A549 (cell line): ENCODE data around the gene STAMBP. TPM values are rescaled to one million over a fixed set of nuclear protein-coding genes. Genes with fewer than 3 reads are reported as not detected.

Experiments
- ATAC-seq, 2 experiments: fragments of 200-7000 bp in 1 of 2; fragments of >200 bp in 1 of 2; cut with Nextera tagmentation in 1 of 2; cut with Tn5 transposase in 1 of 2; 3 replicates each; pipeline versions ENCODE4 v1.8.0 to v1.9.1; 2018 to 2020; ENCODE audit warnings: mild to moderate bottlenecking in 1 of 2, moderate library complexity in 1 of 2
- CTCF ChIA-PET: fragments of 300-600 bp; sonication (Branson Sonifier 250); formaldehyde crosslinking; extraction: SDS; loops from one replicate; lab custom pipeline; 2021; ENCODE audit warnings: antibody characterized with exemption, inconsistent platforms; lab: Yijun Ruan, JAX
- POLR2A ChIA-PET: fragments of 350-600 bp; formaldehyde crosslinking; extraction: SDS; loops from one replicate; lab custom pipeline; 2021; ENCODE audit warnings: antibody characterized with exemption, inconsistent platforms; lab: Yijun Ruan, JAX
- DNase-seq, 2 experiments: peaks; one replicate each; pipeline versions ENCODE4 v3.0.0 to v3.0.0-alpha.2; 2011 to 2016; ENCODE audit warnings: low read depth in 1 of 2, low spot score in 1 of 2
- FAIRE-seq: peaks from 2 replicates; lab custom pipeline; 2011; peaks lifted over from hg19 to GRCh38; lab: Jason Lieb, UNC
- H3K27ac ChIP-seq, 2 experiments: fragments of >200 bp; sonication (Bioruptor Twin); formaldehyde crosslinking; 3 replicates each; pipeline ENCODE4 v1.5.1; 2016 to 2017
- H3K4me1 ChIP-seq: fragments of >200 bp; sonication (Bioruptor Twin); formaldehyde crosslinking; 3 replicates; pipeline ENCODE4 v1.6.1; 2016
- H3K4me2 ChIP-seq: fragments of >200 bp; sonication (Bioruptor Twin); formaldehyde crosslinking; 3 replicates; pipeline ENCODE4 v1.6.1; 2016
- H3K4me3 ChIP-seq: fragments of >200 bp; sonication (Bioruptor Twin); formaldehyde crosslinking; 3 replicates; pipeline ENCODE4 v1.5.1; 2016
- H3K9me3 ChIP-seq: fragments of >200 bp; sonication (Bioruptor Twin); formaldehyde crosslinking; 3 replicates; pipeline ENCODE4 v1.6.1; 2016
- CBX8 ChIP-seq: fragments of 200-600 bp; sonication (generic); IDR thresholded peaks from 2 replicates; pipeline ENCODE4 v1.6.1; 2016
- CHD2 ChIP-seq: fragments of 150-350 bp; IDR thresholded peaks from 2 replicates; pipeline ENCODE4 v1.6.1; 2014; ENCODE audit warnings: low read length; ENCODE audit not compliant: partially characterized antibody
- CHD4 ChIP-seq: fragments of 200-600 bp; sonication (generic); IDR thresholded peaks from 2 replicates; pipeline ENCODE4 v1.6.1; 2016; ENCODE audit warnings: antibody characterized with exemption, mild to moderate bottlenecking, borderline replicate concordance
- EP300 ChIP-seq, 2 experiments: fragments of >200 bp; sonication (Bioruptor Twin); formaldehyde crosslinking; IDR thresholded peaks; 2 replicates in 1 of 2; 3 replicates in 1 of 2; pipeline ENCODE4 v1.6.1; 2016 to 2017
- FOSL2 ChIP-seq, 2 experiments: fragments of 450-650 bp in 1 of 2; fragments of >200 bp in 1 of 2; sonication (Bioruptor Twin) in 1 of 2; formaldehyde crosslinking; IDR thresholded peaks; 2 replicates each; pipeline versions ENCODE4 v1.5.0 to v1.6.1; 2016 to 2020; ENCODE audit warnings: mild to moderate bottlenecking in 1 of 2, moderate library complexity in 1 of 2
- HEYL ChIP-seq: fragments of 250-450 bp; sonication (Bioruptor Pico); IDR thresholded peaks from 2 replicates; pipeline ENCODE4 v1.8.0; 2021; ENCODE audit warnings: mild to moderate bottlenecking, moderate library complexity
- HOXA7 ChIP-seq: fragments of 250-450 bp; sonication (Bioruptor Pico); IDR thresholded peaks from 2 replicates; pipeline ENCODE4 v1.5.0; 2020; ENCODE audit warnings: mild to moderate bottlenecking, moderate library complexity
- HOXB5 ChIP-seq: fragments of 250-450 bp; sonication (Bioruptor Pico); IDR thresholded peaks from 2 replicates; pipeline ENCODE4 v1.5.0; 2020; ENCODE audit warnings: mild to moderate bottlenecking, moderate library complexity
- JUNB ChIP-seq: fragments of >200 bp; sonication (Bioruptor Twin); formaldehyde crosslinking; IDR thresholded peaks from 2 replicates; pipeline ENCODE4 v1.6.1; 2016
- KDM1A ChIP-seq: fragments of 200-600 bp; sonication (generic); IDR thresholded peaks from 2 replicates; pipeline ENCODE4 v1.6.1; 2016; ENCODE audit warnings: low read depth, mild to moderate bottlenecking
- MAFK ChIP-seq: fragments of 450-650 bp; IDR thresholded peaks from 2 replicates; pipeline ENCODE4 v1.6.1; 2014; ENCODE audit not compliant: partially characterized antibody
- MYC ChIP-seq: IDR thresholded peaks from 2 replicates; pipeline ENCODE4 v1.6.1; 2012; ENCODE audit warnings: mild to moderate bottlenecking, inconsistent platforms, low read length, improper control_type of control experiment, borderline replicate concordance
- NPAS2 ChIP-seq: fragments of 250-450 bp; sonication (Bioruptor Pico); IDR thresholded peaks from 2 replicates; pipeline ENCODE4 v1.8.0; 2022; ENCODE audit warnings: mild to moderate bottlenecking, moderate library complexity, borderline replicate concordance
- NR3C1 ChIP-seq: fragments of >200 bp; sonication (Bioruptor Twin); formaldehyde crosslinking; IDR thresholded peaks from 3 replicates; pipeline ENCODE4 v1.6.1; 2017
- POLR2A ChIP-seq: IDR thresholded peaks from 2 replicates; pipeline ENCODE4 v1.6.1; 2012; ENCODE audit warnings: mild to moderate bottlenecking, low read length
- RARB ChIP-seq: fragments of 250-450 bp; sonication (Bioruptor Pico); IDR thresholded peaks from 2 replicates; pipeline ENCODE4 v1.8.0; 2021; ENCODE audit warnings: mild to moderate bottlenecking, moderate library complexity
- RFX5 ChIP-seq: fragments of 450-650 bp; IDR thresholded peaks from 2 replicates; pipeline ENCODE4 v1.7.1; 2014; ENCODE audit warnings: antibody characterized with exemption, mild to moderate bottlenecking, moderate library complexity
- RNF2 ChIP-seq: fragments of 200-600 bp; sonication (generic); IDR thresholded peaks from 2 replicates; pipeline ENCODE4 v1.6.1; 2016; ENCODE audit warnings: low read depth, mild to moderate bottlenecking, antibody characterized with exemption, moderate library complexity, borderline replicate concordance
- SMC3 ChIP-seq: fragments of >200 bp; sonication (Bioruptor Twin); formaldehyde crosslinking; IDR thresholded peaks from 3 replicates; pipeline ENCODE4 v1.6.1; 2018; ENCODE audit warnings: inconsistent platforms
- TFCP2L1 ChIP-seq: fragments of 250-450 bp; sonication (Bioruptor Pico); IDR thresholded peaks from 2 replicates; pipeline ENCODE4 v1.5.0; 2021; ENCODE audit warnings: mild to moderate bottlenecking
- TP53 ChIP-seq: fragments of 250-450 bp; sonication (Bioruptor Pico); IDR thresholded peaks from 2 replicates; pipeline ENCODE4 v1.5.0; 2021; ENCODE audit warnings: mild to moderate bottlenecking, moderate library complexity
- ZC3H11A ChIP-seq: fragments of 450-650 bp; IDR thresholded peaks from 2 replicates; pipeline ENCODE4 v1.6.1; 2014; ENCODE audit warnings: antibody characterized with exemption, mild to moderate bottlenecking
- ZNF302 ChIP-seq: fragments of 250-450 bp; sonication (Bioruptor Pico); IDR thresholded peaks from 2 replicates; pipeline ENCODE4 v1.9.0; 2021; ENCODE audit warnings: inconsistent platforms, mild to moderate bottlenecking, moderate library complexity
- WGBS: methylation state at CpG from one replicate; pipeline ENCODE4 v1.1.6; 2017; ENCODE audit errors: missing lambda C conversion rate; 5-methylcytosine and 5-hydroxymethylcytosine counted together
- polyA plus RNA-seq, 4 experiments: library from polyadenylated mRNA; depleted of rRNA in 3 of 4; stranded (reverse); fragments of >200 nt; fragmentation: RNase III in 1 of 4; extraction: RNeasy Plus Mini Kit Qiagen cat#74134 plus additional on column Dnase treatment in 1 of 4; gene quantifications; 2 replicates in 3 of 4; 3 replicates in 1 of 4; pipeline ENCODE4 v1.2.3, GENCODE V29; 2011 to 2017
- TF ChIP-seq, protein P1 (sequence below): fragments of 250-450 bp; sonication (Bioruptor Pico); IDR thresholded peaks from 2 replicates; pipeline ENCODE4 v1.5.0; 2020; ENCODE audit warnings: low read depth, mild to moderate bottlenecking, moderate library complexity
- TF ChIP-seq, protein P2 (sequence below): fragments of 150-350 bp; IDR thresholded peaks from 2 replicates; pipeline ENCODE4 v1.6.1; 2014; ENCODE audit warnings: low read depth, mild to moderate bottlenecking, low read length
- TF ChIP-seq, protein P3 (sequence below): IDR thresholded peaks from 2 replicates; pipeline ENCODE4 v1.6.1; 2012
- TF ChIP-seq, protein P4 (sequence below): fragments of >200 bp; sonication (Bioruptor Twin); formaldehyde crosslinking; IDR thresholded peaks from 3 replicates; pipeline ENCODE4 v1.6.1; 2016
- TF ChIP-seq, protein P5 (sequence below): fragments of 450-650 bp; IDR thresholded peaks from 2 replicates; pipeline ENCODE4 v1.6.1; 2014; ENCODE audit warnings: antibody characterized with exemption

The STAMBP gene
- polyA plus RNA-seq, 2 of the 4 experiments (the other 2 are of a cell fraction): 44.4 to 96.3 TPM

DNA sequence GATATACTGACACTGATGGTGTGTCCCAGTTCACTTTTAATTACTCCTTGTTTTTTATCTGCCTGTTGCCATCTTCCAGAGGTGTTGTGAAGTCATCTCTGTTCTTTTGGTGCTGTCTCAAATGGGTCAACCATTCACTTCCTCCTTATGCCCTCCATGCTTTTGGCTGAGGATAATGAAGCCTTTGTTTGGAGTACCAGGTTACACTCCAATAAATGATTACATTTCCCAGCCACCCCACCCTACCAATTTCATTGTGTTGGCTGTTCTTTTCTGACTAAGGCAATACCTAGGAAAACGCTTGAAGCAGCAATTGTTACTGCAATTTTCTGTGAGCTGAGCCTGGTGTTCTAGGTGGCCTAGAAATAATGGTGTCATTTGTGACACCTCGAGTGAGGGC is 34.2 kb downstream of the STAMBP start (continued):
- TF ChIP-seq, protein P1, sequence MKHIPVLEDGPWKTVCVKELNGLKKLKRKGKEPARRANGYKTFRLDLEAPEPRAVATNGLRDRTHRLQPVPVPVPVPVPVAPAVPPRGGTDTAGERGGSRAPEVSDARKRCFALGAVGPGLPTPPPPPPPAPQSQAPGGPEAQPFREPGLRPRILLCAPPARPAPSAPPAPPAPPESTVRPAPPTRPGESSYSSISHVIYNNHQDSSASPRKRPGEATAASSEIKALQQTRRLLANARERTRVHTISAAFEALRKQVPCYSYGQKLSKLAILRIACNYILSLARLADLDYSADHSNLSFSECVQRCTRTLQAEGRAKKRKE (CRISPR knock-in tag): no peak
- TF ChIP-seq, protein P2, sequence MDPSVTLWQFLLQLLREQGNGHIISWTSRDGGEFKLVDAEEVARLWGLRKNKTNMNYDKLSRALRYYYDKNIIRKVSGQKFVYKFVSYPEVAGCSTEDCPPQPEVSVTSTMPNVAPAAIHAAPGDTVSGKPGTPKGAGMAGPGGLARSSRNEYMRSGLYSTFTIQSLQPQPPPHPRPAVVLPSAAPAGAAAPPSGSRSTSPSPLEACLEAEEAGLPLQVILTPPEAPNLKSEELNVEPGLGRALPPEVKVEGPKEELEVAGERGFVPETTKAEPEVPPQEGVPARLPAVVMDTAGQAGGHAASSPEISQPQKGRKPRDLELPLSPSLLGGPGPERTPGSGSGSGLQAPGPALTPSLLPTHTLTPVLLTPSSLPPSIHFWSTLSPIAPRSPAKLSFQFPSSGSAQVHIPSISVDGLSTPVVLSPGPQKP: no peak
- TF ChIP-seq HOXB5 (CRISPR knock-in tag): no peak

DNA sequence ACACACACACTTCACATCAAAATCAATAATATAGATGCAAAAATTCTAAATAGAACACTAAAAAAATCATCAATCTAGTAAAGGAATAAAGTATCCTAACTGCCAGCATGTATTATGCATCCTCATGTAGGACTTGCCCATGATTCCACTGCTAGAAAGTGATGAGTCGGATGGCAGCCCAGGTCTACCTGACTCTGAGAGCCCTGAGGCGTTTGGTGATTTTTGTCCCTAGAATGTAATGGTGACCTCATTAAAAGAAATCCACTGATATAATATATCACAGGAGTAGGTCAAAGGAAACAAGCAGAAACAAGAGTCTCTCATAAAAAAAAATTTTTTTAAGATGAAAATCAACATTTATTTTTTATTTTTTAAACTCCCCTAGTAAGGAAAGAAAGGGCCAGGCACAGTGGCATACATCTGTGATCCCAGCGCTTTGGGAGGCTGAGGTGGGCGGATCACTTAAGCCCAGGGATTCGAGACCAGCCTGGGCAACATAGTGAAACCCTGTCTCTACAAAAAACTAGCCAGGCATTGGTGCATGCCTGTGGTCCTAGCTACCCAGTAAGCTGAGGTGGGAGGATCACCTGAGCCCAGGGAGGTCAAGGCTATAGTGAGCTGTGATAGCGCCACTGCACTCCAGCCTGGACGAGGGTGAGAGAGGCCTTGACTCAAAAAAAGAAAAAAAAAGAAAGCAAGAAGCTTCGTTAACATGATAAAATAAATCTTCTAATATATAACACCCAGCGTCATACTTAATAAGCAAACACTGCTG is 39.6 kb downstream of the STAMBP start:
- CTCF ChIA-PET: interaction anchor here (1.2 to 1.3 kb wide), 2 partner anchors 26 to 423 kb away, joined by 3 to 4 read pairs; no protein-coding TSS in a partner anchor
- Histone ChIP-seq H3K4me2 (no peak overlapping the region), H3K9me3 (no peaks in the 10 kb centered on the region), H3K4me1 (no peaks in the 10 kb centered on the region), H3K4me3 (no peak overlapping the region), H3K27ac (no peak overlapping the region)
- TF ChIP-seq NPAS2 (CRISPR knock-in tag) (no peak), HOXA7 (no peak), CBX8 (no peak), JUNB (no peak), CHD2 (no peak), RFX5 (no peak), HEYL (no peak), ZNF302 (no peak), RARB (CRISPR knock-in tag) (no peak), MYC (no peak)
- TF ChIP-seq, protein P3, sequence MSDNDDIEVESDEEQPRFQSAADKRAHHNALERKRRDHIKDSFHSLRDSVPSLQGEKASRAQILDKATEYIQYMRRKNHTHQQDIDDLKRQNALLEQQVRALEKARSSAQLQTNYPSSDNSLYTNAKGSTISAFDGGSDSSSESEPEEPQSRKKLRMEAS: no peak
- DNase-seq (no peak), ATAC-seq (no peak), FAIRE-seq (no peak)
- WGBS: 89% methylated on average over 9 of the region's 9 CpGs
- POLR2A ChIA-PET: no interaction called here

DNA sequence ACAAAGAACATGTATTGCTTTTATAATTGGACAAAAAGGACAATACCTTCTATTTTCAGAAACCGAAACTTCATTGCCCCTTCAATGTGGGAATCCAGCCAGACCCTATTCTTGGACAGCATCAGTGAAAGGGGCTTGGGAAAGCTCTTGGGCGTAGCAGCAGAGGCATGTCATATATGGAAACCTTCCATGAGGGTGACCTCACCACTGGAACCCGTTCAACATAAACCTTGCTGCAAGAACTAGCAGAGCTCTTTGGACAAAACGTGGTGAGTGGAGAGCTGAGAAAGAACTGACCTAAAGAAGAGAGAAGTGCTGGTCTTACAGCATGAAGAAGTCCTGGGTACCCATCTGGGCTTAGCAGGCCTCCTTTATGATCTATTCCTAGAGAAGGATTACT is 41.3 kb downstream of the STAMBP start:
- DNase-seq (no peak), ATAC-seq (no peak), FAIRE-seq (no peak)
- TF ChIP-seq KDM1A (no peak), TP53 (CRISPR knock-in tag) (no peak), JUNB (no peak), CHD4 (no peak)
- H3K4me1 ChIP-seq: no peaks in the 10 kb centered on the region
- H3K27ac ChIP-seq: no peak overlapping the region
- no peak overlapping the region for H3K4me3 ChIP-seq
- ChIA-PET CTCF (interaction anchor here (0.6 kb wide), 1 partner anchor 19 kb away, joined by 3 read pairs; no protein-coding TSS in a partner anchor), POLR2A (no interaction called here)
- H3K4me2 ChIP-seq: no peak overlapping the region
- 87% methylated on average over 4 of the region's 4 CpGs for WGBS
- no peaks in the 10 kb centered on the region for H3K9me3 ChIP-seq

DNA sequence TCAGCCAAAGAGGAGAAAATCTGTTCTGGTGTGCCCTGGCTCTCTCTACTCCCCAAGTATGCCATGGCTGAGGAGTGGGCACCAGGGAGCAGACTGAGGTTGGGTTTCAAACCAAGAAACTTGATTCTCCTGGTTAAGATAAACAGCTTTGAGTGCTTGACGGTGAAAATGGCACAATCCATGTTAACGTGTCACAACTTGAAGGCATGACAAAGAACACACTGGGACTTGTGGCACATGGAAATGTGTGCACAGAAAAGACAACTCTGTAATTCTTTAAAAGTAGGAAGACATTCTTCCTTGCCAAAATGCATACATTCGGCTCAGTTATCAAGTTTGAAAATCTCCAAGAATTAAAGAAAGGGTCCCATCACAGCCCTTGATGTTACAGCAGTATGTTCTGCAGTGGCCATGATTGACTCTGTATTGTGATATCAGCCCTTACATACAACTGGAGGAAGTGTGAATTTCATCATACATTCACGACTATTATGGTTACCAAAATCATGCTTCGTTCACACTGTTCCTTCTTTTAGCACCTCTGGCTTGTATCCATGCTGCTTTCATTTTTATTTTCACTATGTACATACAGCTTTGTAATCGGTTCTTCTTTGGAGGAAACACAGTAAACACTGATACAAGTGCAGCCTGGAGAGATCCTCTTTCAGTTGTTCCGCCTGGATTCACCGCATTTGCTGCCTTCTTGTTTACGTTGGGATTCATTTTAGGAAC is 48.5 kb downstream of the STAMBP start:
- ATAC-seq (peak; percentile 43 to 47; a peak in 4 of 6 replicates), DNase-seq (no peak), FAIRE-seq (no peak)
- ChIA-PET CTCF (no interaction called here), POLR2A (no interaction called here)
- Histone ChIP-seq H3K4me1 (no peaks in the 10 kb centered on the region), H3K27ac (no peak overlapping the region), H3K4me3 (no peak overlapping the region), H3K9me3 (no peaks in the 10 kb centered on the region)
- 41% methylated on average over 9 of the region's 9 CpGs for WGBS
- TF ChIP-seq NR3C1 (no peak), EP300 (IDR thresholded peaks at IDR 0.05) (no peak), TFCP2L1 (CRISPR knock-in tag) (no peak), JUNB (no peak), MYC (no peak), SMC3 (no peak), POLR2A (no peak), ZC3H11A (no peak), RNF2 (no peak), FOSL2 (IDR thresholded peaks at IDR 0.05) (no peak), FOSL2 (CRISPR knock-in tag; IDR thresholded peaks at IDR 0.05) (no peak), MAFK (no peak)
- TF ChIP-seq, protein P4, sequence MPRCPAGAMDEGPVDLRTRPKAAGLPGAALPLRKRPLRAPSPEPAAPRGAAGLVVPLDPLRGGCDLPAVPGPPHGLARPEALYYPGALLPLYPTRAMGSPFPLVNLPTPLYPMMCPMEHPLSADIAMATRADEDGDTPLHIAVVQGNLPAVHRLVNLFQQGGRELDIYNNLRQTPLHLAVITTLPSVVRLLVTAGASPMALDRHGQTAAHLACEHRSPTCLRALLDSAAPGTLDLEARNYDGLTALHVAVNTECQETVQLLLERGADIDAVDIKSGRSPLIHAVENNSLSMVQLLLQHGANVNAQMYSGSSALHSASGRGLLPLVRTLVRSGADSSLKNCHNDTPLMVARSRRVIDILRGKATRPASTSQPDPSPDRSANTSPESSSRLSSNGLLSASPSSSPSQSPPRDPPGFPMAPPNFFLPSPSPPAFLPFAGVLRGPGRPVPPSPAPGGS: no peak
- TF ChIP-seq, protein P5, sequence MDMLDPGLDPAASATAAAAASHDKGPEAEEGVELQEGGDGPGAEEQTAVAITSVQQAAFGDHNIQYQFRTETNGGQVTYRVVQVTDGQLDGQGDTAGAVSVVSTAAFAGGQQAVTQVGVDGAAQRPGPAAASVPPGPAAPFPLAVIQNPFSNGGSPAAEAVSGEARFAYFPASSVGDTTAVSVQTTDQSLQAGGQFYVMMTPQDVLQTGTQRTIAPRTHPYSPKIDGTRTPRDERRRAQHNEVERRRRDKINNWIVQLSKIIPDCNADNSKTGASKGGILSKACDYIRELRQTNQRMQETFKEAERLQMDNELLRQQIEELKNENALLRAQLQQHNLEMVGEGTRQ: no peak
- TF ChIP-seq, all 56 proteins: peak for 0
- H3K4me2 ChIP-seq: 0 out of 3 replicates have a peak overlapping the region, but pooled peaks have one; percentile 26
